Mammary epithelial cell (primary cell): Measurements from ENCODE around the gene IL31.

Experiments used
- CTCF ChIP-seq, 2 donors: IDR thresholded peaks in 1 of 2; conservative IDR thresholded peaks in 1 of 2; 2 replicates each; pipeline ENCODE4 v1.5.1; 2011 to 2012; ENCODE audit warnings: inconsistent platforms in 2 of 2, low read length in 2 of 2, mild to moderate bottlenecking in 2 of 2, control low read depth in 1 of 2, low read depth in 1 of 2; ENCODE audit not compliant: insufficient read depth in 1 of 2; ENCODE audit errors: extremely low read depth in 1 of 2
- EZH2 ChIP-seq: IDR thresholded peaks from 2 replicates; pipeline ENCODE4 v1.6.1; 2012; ENCODE audit warnings: low read length, inconsistent platforms, borderline replicate concordance

GRCh38 chr12:122199484-122200355 is 25.7 kb upstream of the IL31 start:
- TF ChIP-seq CTCF (conservative IDR thresholded peaks at IDR 0.05 in 1 of 2, IDR thresholded peaks at IDR 0.05 in 1 of 2; ENCODE audit: extremely low read depth in 1 of 2, insufficient read depth in 1 of 2, low read depth in 1 of 2, low read length in 2 of 2) (no peak), EZH2 (no peak)
